ENCODE data around the gene HNF4A.

The HNF4A gene

GRCh38 chr20:44439318-44439717, 83.8 kb downstream of the HNF4A start:
- FAIRE-seq (no peak), DNase-seq (ENCODE audit: low spot score) (no peak)

GRCh38 chr20:44442298-44443070, 87.0 kb downstream of the HNF4A start:
- DNase-seq (ENCODE audit: low spot score) = no peak
- peak; percentile 35 for FAIRE-seq

DNA sequence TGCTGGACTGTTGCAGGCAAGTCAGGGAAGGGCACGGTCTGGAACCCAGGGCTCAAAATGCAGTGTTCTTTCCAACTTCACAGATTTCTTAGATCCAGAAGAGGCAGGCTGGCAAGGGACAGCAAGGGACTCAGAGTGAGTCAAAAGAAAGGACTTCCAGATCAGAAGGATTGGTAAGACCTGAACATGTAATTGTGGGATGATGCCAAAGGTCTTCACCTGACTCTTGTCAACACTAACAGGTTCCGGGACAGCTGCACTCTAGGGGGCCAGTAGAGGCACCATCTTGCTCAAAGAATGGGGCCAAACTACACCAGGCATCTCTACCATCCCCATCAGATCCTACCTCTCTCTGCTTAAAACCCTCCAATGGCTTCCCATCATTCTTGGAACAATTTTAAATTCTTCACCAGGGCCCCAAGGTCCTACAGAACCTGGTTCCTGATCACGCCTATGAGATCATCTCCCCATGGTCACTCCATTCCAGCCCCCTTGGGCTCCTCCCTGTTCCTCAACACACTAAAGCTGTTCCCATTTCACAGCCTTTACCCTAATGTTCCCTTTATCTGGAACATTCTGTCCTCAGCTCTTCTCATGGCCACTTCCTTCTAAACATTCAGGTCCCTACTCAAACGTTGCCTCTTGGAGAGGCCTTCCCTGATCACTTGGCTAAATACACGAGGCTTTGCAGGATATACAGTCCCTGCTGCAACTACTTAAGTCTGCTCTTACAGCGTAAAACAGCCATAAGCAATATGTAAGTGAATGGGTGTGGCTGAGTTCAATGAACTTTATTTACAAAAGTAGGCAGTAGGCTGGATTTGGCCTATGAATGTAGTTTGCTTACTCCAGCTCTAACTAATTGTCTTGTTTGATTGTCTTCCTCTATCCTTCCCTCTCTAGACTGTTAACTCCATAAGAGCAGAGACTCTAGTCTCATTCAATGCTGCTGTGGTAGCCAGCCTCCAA, 90.5 kb downstream of the HNF4A start:
- DNase-seq (ENCODE audit: low spot score) (no peak), FAIRE-seq (no peak)

GRCh38 chr20:44447827-44448419, 92.4 kb downstream of the HNF4A start:
- FAIRE-seq (no peak), DNase-seq (ENCODE audit: low spot score) (no peak)

GRCh38 chr20:44448753-44449546, 93.5 kb downstream of the HNF4A start:
- no peak for FAIRE-seq

DNA sequence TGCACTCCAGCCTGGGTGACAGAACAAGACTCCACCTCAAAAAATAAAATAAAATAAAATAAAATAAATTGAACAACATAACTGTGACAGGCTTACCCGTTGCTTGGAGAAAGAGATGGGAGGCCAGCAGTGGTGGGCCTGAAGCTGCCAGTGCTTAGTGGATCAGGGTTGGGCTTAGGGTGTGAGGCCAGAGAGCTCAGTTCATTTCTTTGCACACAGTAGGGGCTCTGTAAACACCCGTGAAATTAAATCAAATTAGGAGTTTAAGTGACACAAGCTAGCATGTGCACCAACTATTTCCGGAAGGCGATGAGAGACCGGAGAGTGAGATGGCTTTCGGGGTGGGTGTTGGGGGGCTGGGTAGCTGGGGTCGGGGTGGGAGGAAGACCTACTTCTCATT, 94.4 kb downstream of the HNF4A start:
- FAIRE-seq = no peak
- no peak for DNase-seq (ENCODE audit: low spot score)

More at GRCh38 chr20:44448753-44449546, 93.5 kb downstream of the HNF4A start:
- no peak for DNase-seq (ENCODE audit: low spot score)

DNA sequence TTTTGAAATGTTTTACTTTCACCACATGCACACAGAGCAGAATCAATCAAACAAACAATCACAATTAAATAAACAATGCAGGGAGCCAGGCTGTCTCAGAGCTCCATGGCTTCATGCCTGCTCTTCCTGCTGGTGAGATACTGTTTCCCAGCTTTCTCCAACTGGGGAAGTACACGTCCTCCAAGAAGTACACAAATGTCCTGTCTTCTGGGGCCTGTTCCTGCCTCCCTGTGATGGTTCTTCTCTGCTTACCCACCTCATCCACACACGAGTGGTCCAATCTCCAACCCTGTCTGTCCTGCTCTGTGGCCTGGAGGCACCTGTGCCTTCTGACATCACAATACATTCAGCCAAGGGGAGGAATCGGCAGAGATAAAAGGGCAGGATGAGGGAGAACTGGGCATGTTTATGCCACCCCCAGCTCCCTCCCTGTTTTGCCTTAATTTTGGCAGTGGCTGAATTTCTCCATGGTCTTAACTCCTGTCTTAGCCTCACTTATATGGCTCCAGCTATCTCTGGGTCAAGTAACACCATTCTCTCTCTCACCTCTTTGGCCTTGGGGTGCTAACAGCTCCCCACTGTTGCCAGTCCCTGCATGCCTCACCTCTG, 94.9 kb downstream of the HNF4A start:
- DNase-seq (ENCODE audit: low spot score) = no peak
- FAIRE-seq = peak; percentile 9

DNA sequence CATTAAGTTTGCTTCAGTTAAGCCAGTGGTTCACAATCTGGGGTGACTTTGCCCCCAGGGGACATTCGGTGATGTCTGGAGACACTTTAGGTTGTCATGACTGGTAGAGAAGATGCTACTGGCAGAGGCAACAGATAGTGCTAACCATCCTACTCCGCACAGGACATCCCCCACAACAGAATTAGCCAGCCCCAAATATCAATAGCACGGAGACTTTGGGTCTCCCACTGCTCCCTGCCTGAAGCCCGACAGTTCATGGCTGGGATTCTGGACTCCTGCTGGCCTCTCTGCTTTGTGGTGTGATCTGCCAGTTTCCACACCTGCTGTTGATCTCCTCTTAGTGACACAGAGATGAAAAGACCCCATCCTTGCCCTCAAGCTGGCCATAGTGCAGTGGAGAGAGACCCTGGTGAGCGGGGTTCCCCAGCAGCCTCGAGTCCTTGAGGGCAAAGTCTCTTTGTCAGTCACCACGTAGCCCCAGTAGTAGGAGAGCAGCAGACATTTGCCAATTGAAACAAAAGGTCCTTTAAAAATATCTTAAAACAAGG, 95.5 kb downstream of the HNF4A start:
- FAIRE-seq = no peak
- DNase-seq (ENCODE audit: low spot score) = no peak

DNA sequence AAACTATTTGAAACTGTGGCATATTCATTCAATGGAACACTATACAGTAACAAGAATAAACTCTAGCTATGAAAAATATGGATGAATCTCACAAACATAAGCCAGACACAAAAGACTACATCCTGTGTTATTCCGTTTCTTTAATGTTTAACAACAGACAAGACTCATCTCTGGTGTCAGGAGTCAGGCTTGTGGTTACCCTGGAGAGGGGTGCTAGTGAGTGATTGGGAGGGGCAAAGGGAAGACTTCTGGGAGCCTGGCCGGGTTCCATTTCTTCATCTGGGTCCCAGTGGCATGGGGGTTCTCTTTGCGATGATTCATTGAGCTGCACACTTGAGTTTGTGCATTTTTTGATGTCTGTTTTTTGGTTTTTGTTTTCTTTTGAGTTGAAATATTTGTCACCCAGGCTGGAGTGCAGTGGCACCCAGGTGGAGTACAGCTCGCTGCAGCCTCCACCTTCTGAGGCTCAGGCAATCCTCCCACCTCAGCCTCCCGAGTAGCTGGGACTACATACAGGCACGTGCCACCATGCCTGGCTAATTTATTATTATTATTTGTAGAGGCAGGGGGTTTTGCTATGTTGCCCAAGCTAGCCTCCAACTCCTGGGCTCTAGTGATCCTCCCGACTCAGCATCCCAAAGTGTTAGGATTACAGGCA, 98.9 kb downstream of the HNF4A start:
- no peak for FAIRE-seq
- DNase-seq (ENCODE audit: low spot score) = no peak

- DNase-seq (ENCODE audit: low spot score) = no peak
- no peak for FAIRE-seq
Observed at GRCh38 chr20:44455126-44455525, 99.6 kb downstream of the HNF4A start.

GRCh38 chr20:44456611-44457010, 101.1 kb downstream of the HNF4A start:
- no peak for DNase-seq (ENCODE audit: low spot score)
- no peak for FAIRE-seq

DNA sequence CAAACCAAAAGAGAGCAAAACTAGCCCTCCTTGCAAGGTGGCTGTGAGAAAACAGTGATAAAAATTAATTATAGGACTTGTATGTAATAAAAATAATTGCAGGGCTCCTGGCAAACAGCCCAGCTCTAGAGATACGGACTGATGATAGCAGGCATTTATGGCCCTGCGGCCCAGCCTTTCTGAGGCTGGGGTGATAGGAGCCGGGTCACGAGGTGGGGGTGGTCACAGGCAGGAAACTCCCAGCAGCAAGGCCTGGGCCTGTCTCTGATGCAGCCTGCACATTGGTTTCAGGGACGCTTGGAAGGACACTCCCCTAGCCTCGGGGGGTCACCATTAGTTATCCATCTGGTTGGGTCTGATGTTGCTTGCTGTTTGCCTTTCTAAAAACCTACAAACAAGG, 101.5 kb downstream of the HNF4A start:
- no peak for FAIRE-seq

GRCh38 chr20:44459271-44459670, 103.8 kb downstream of the HNF4A start:
- FAIRE-seq (no peak), DNase-seq (ENCODE audit: low spot score) (no peak)

More for the DNA sequence above, 101.5 kb downstream of the HNF4A start:
- DNase-seq (ENCODE audit: low spot score) = no peak

GRCh38 chr20:44460795-44461141, 105.3 kb downstream of the HNF4A start:
- FAIRE-seq (no peak), DNase-seq (ENCODE audit: low spot score) (peak; percentile 49)

GRCh38 chr20:44461142-44461802, 105.8 kb downstream of the HNF4A start:
- no peak for FAIRE-seq
- no peak for DNase-seq (ENCODE audit: low spot score)

DNA sequence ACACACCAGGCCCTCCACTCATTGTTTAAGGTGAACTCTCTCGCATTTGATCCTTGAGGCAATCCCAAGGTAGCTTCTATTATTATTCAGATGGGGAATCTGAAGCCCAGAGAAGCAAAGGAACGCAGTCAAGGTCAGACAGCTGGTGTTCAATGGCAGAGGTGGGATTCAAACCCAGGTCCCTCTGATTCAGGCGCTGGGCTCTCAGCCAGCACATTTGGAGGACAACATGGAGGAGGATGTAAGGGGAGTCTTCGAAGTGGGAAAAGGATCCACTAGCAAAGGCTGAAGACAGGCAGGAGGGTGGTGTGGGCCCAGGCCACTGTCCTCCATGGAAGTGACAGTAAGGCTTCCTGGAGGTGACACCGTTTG, 106.3 kb downstream of the HNF4A start:
- DNase-seq (ENCODE audit: low spot score) (no peak), FAIRE-seq (no peak)

DNA sequence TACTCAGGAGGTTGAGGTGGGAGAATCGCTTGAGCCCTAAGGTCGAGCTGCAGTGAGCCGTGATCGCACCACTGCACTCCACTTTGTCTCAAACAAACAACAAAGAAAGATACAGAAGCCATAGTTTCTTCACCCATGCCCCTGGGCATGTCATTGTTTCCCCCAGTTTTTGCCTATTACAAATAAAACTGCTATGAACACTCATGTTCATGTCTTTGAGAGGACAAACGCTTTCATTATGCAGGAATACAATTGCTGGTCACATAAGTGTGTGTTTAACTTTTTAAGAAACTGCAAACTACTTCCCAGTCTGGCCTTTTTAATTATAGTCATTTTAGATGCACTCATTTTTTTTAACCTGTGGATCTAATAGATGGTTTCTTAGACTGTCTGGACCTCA, 108.0 kb downstream of the HNF4A start:
- DNase-seq (ENCODE audit: low spot score) (no peak), FAIRE-seq (no peak)

GRCh38 chr20:44464514-44464913, 109.0 kb downstream of the HNF4A start:
- DNase-seq (ENCODE audit: low spot score) (no peak), FAIRE-seq (no peak)

- FAIRE-seq = no peak
- DNase-seq (ENCODE audit: low spot score) = no peak
Observed at GRCh38 chr20:44465001-44465560, 109.6 kb downstream of the HNF4A start.

All from urothelium cell line (cell line).